ENCODE results near the gene SFMBT1.

DNA sequence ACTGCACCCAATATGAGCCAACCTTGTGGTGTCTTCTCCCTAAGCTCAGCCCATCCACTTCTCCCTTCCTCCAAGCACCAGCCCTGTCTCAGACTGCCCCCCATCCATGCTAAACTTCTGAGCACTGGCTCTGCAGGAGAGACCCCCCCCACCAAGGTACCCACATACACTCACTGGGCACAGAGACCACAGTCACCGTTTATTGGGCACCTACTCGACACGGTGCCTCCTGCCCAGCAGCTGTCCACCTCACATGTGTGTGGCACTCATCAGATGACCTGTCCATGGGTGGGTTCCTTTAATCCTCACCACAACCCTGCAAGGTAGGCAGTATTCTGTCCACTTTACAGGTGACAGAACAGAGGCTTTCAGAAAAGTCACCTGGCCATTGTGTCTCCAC, 22.3 kb upstream of the SFMBT1 start:
- TF ChIP-seq, protein P1, sequence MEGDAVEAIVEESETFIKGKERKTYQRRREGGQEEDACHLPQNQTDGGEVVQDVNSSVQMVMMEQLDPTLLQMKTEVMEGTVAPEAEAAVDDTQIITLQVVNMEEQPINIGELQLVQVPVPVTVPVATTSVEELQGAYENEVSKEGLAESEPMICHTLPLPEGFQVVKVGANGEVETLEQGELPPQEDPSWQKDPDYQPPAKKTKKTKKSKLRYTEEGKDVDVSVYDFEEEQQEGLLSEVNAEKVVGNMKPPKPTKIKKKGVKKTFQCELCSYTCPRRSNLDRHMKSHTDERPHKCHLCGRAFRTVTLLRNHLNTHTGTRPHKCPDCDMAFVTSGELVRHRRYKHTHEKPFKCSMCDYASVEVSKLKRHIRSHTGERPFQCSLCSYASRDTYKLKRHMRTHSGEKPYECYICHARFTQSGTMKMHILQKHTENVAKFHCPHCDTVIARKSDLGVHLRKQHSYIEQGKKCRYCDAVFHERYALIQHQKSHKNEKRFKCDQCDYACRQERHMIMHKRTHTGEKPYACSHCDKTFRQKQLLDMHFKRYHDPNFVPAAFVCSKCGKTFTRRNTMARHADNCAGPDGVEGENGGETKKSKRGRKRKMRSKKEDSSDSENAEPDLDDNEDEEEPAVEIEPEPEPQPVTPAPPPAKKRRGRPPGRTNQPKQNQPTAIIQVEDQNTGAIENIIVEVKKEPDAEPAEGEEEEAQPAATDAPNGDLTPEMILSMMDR (IDR thresholded peaks at IDR 0.05; ENCODE audit: insufficient read depth, low read length, poor library complexity, severe bottlenecking): no peak
- no peak for TF ChIP-seq EZH2phosphoT487 (conservative IDR thresholded peaks at IDR 0.05; ENCODE audit: low read length)

All from SU-DHL-6 (cell line).